IPS-NIHi7 (cell line): ENCODE results near the gene GJC1.

Experiments used
- DNase-seq: peaks from one replicate; pipeline ENCODE4 v3.0.0; 2012; ENCODE audit warnings: mixed read lengths; ENCODE audit errors: extremely low spot score

The GJC1 gene

DNA sequence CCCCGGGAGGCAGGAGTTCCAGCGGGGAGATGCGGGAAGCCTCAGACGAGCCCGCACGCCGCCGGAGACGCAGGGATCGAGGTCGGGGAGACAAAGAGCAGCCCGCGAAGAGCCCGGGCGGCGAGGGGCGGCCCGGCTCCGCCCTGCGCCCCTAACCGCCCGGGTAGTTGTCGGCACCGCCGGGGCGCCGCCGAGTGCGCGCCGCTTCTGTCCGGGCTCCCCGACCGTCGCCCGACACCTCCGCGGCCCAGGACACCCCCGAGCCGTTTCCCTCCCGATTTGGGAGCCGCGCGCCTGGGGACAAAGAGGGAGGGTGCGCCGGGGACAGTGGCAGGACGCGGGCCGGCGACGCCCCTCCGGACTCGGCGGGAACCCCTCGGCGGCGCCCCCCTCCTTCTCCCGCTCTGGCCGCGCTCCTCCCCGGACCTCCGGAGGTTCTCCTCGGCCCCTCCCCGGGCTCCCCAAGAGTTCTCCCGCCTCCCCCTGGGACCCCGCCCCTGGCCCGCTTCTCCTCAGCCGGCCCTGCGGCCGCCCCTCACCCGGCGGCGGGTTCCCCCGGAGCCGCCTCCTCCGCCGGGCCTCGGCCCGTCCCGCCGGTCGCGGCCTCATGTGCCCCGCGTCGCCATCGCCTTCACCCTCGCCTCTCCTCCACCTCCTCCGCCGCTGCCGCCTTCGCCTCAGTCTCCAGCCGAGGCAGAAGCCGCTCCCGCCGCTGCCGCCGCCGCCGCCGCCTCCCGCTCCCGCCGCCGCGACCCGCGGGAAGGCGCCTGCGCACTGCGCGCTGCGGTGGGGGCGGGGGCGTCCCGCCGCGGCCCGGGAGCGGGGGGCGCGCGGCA lies at the start of gene GJC1:
Gene GJC1 (minus strand): TSS at position 765 of the 836 bp plus-strand sequence. CDS start 24,470 bp downstream, outside the sequence.
- peak; percentile 59 for DNase-seq

DNA sequence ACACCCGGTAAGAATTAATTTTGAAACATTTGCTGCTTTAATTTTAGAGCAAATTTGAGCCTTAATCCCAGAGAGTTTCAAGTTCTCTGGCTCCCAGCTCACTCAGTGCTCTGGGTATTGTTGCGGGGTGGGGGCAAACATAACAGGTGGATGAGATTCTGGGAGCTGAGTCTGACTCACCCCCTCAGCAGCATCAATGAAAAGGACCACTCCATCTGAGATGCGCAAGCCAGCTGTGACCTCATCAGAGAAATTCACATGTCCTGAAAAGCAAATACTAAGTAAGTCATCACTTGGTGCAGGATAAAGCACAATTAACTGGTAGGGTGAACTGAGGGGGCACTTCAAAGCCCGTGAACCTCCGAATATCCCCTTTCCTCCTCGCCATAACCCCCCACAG lies 49.3 kb upstream of the GJC1 start:
- DNase-seq = no peak

DNA sequence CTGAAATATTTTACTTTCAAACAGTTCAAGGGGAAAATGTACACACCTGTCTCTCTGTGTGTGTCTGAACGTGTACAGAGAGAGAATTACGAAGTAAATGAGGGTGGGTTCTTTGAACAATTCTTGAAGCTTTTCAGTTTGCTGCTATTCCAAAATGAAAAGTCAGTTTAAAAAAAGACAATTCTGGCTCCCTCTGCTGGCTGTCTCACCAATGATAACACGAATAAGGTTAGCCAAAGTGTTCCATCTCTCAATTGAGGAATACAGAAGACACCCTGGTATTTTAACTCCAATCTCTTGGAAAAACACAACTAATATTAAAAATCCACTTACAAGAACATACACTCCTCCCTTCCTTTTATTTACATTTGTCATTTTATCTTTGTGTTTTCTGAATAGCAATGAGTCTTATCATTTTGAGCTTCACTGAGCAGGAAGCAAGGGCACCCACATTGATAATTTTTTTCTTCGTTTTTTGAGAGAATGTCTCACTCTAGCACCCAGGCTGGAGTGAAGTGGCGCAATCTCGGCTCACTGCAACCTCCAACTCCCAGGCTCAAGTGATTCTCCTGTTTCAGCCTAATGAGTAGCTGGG lies 48.6 kb upstream of the GJC1 start:
- DNase-seq = peak; percentile 59

DNA sequence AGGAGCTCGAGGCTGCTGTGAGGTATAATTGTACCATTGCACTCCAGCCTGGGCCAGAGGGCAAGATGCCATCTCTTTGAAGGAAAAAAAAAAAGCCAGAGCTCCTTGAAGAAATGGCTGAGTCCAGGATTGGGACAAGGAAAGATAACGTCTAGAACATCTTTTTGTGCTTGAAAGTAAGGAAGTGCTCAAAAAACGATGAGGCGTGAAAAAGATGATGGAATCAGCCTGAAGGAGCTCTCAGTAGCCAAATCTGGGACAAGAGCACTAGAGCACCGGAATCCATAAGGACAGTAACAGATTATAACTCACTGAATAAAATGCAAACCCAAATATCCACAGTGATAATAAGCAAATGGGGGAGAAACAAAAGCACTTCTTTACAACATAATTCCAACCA lies 47.0 kb upstream of the GJC1 start:
- no peak for DNase-seq

DNA sequence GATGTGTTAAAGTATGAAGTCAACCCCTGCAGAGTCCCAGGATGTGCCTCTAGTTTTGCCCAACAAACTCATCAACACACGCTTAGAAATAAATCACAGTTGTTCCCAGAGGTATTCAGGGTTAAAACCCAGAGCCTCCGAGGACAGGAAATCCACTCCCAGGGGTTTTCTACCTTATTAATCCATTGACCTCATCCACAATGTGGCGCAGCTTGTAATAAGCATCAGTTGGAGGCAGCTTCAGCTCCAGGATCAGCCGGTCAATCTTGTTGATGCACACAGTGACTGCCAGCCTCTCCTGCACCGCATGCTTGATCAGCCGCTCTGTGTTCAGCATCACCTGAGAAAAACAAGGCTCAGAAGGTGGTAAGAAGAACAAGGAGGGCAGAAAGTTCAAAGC lies 45.7 kb upstream of the GJC1 start:
- DNase-seq = no peak

DNA sequence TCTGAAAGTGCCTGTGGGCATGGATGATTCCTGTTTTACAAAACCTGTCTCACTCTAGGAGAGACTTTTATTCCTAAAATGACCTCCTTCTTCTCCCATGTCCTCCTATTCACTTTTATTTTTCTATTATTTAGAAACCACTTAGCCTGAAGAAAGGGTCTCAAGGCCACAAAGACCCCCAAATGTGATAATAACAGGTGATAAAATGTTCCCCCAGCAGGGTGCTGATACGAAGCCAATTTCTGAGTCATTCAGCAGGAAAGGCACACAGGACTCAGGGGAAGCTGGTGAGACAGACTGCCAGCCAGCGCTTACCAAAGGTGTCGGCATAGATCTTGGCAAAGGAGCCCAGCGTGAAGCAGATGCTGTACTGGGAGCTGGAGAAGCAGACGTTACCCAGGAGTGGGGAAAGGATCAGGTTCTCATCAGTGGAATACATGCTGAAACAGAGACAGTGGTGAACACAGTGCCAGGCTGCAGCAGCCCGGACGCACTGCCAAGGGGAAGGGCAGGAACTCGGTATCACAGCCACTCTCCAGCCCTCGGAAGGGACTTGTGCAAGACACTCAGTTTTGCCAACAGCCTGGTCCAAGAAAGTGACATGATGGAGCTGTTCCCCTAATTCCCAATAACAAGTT lies 42.2 kb upstream of the GJC1 start:
- no peak for DNase-seq

DNA sequence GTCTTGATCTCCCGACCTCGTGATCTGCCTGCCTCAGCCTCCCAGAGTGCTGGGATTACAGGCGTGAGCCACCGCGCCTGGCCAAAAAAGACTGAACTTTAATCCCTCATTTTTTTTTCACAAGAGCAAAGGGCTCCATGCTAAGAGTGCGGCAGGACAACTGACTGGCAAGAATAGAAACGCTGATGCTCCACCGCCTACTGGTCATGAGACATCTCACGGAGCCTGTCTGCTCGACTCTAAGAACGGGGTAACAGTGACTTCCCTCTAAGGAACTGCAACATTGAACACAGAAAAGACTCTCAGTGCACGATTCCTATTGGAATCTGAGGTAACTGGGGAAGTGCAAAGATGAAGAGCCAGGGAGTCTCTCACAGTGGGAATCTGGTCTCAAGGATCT lies 41.5 kb upstream of the GJC1 start:
- DNase-seq = no peak

DNA sequence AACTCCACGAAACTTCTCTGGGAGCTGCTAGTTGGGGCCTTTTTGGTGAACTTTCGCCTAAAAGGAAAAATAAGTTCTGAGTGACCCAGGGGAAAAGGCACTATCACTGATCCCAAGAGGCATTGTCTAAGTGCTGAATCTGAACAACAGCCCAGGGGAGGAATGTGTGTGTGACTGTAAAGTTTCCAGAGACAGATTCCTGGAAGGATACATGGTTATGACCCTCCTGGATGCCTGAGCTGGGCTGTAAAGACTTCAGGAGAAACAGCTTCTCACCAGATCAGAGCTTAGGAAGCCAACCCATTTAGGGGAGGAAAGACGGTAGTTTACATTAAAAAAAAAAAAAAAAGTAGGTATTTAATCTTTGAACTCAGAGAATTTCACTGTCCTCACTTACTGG lies 37.8 kb upstream of the GJC1 start:
- DNase-seq = no peak

DNA sequence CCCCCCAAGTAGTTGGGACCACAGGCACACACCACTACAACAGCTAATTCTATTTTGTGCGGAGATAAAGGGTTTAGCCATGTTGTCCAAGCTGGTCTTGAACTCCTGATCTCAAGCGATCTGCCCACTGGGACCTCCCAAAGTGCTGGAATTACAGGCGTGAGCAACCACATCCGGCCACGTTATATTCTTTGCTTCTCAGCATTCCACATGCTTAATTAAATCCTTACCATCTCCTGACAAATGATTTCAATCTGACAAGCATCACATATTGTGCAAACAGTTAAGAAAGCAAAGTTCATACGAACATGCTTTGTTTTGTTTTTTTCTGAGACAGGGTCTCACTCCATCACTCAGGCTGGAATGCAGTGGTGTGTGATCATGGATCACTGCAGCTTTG lies 35.8 kb upstream of the GJC1 start:
- DNase-seq = no peak

DNA sequence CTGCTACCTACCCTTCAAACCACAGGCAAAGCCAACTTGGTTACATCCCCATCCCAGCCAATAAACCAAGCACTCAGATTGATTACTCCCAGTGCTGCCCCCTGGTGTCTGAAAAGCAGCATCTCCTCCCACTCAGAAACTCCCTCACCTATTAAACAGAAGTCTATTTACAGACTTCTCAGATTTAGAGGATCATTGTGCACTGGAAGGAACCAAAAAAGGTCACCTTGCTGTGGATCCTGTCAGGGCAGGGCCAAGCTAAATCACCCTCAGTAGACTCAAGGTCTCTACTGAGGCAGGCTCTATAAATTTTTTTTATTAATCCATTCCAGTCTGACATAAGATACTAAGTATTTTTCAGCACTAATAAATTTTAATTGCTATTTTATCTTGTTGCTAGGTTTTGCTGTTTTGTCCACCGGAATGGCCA lies 35.2 kb upstream of the GJC1 start:
- peak; percentile 88 for DNase-seq

DNA sequence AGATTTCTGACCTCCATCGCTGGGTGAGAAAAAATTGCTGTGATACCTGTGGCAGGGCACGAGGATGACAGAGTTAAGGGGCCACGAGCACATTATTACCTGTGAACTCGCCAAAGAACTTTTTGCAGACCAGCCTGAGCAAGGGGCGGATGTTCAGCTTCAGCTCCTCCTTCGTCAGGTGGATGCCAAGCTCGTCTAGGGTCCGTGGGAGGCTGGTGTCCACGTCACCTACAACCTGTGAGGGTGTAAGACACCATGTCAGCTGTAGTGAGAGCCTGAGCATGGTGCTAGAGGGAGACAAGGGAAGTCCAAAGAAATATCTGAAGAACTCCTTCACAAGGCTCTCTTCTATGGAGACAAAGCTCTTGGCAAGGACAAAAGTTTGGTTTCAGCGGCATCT lies 34.7 kb upstream of the GJC1 start:
- DNase-seq = no peak

DNA sequence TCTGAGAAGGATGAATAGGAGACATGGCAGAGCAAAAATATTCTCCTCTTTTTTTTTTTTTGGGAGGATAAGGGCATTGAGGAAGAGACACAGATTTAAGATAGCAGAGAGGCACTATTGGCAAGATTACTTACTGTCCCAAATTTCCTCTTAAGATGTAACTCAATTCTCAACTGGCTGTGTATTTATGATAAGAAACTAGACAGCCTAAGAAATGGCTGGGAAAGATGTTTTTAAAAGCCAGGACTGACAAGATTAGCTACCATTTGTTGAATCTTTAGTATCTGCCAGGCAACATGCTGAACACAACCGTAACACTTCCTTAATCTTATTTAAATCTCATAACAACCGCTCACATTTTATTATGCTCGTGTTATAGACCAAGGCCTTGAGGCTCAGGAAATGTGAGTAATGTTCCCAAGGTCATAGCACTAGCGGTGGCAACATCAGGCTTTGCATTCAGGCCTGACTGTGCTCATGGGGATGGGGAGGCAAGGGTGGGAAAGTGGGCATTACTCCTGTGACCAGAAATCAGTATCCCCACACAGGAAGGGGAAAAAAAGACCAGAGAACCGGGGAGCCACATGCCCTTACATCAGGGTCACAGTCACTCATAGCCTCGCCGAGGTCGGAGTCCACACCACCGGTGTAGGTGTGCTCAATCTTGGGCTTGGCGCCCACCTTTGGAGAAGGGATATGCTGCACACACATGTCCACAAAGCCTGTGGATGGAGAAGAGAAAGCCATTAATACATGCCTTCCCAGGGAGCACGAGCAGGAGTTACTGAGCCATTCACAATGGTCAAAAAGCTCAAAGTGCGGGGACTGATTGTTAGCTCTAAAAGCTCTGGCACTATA lies 33.2 kb upstream of the GJC1 start:
- DNase-seq = no peak

DNA sequence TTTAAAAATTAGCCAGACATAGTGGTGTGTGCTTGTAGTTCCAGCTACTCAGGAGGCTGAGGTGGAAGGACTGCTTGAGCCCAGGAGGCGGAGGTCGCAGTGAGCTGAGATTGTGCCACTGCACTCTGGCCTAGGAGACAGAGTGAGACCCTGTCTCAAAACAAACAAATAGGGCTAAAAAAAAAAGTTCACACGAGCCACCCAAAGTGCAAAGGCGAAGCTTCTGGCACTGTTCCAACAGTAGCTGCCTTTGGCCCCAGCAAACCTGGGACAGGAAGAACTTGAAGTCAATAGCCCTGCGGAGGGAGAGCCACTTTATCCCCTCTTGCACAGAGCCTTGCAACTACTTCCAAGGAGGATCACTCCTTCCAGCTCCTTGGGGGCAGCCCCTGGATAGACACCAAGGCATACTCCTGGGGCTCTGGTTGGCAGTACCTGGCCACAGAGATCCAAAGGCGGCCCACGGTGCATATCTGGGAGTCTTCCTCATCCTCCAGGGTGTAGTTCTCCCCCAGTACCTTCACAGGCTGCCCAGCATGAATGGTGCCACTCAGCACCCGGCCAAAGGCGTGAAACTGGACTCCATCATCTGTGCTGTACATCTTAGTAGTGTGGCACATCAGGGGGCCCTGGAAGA lies 32.3 kb upstream of the GJC1 start:
- no peak for DNase-seq

DNA sequence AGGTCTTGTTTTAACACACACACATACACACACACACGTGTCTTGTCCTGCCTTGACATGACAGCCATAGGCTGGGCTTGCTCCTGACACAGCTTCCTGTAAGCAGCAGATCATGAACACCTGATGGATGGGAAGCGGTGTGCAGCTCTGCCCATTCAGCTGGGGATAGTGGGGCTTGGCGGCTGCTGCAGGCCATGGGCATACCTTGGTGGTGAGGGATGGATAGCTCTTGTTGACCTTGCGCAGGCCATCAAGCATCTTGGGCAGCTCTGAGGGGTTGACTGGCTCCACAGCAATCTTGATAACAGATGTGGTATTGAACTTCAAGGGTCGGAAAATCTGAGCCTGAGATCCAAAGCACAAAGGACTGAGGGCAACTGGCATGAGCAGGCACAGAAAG lies 29.6 kb upstream of the GJC1 start:
- no peak for DNase-seq

DNA sequence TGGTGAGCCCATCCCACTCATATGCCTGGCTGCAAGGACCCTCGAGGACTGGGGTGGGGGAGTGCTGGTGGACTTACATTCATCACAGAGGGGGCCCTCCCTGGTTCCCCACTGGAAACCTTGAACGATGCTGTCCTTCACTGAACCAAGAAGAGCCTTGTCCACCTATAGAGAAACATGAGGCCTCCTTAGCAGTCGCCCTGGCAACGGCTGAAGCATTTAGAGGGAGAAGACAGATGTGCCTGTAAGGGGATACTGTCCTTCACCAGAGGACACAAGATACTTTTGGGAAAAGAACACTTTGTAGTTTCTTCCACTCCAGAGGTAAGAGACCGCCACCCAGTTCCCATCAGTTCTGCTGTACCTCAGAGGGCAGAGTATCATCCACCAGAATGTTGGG lies 24.1 kb upstream of the GJC1 start:
- DNase-seq = no peak

DNA sequence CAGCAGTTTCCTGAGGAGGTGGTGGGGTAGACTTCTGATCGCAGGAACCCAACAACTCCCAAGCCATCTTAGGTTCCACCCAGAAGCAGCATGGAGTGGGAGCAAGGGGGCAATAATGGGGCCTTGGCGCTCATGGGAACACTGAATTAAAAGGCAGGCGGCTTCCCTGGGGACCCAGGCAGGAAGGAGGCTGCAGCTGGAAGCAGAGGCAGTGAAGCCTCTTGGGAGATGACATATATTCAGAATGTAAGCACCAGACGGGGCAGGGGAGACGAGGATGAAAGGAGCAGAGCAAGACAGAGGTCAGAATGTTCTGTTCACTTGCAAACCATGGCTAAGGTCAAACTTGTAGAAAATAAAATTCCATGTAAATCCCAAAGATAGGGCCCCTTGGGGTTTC lies 20.5 kb upstream of the GJC1 start:
- DNase-seq = no peak

DNA sequence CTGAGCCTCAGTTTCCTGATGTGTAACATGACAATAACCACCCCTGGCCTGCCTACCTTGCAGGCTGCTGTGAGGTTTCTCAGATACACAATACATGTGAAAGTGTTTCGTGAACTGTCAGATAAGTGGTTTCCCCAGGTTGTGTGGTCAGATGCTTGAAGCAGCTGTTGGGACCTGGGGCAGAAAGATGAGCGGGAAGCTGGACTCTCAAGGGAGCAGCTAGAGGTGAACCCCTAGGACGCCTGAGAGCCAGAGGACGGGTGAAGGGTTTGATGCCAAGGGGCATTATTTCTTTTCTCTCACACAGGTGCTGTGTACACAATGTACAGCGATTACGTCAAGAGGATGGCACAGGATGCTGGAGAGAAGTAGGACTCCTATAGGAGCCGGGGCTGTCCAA lies 19.9 kb upstream of the GJC1 start:
- DNase-seq = no peak

DNA sequence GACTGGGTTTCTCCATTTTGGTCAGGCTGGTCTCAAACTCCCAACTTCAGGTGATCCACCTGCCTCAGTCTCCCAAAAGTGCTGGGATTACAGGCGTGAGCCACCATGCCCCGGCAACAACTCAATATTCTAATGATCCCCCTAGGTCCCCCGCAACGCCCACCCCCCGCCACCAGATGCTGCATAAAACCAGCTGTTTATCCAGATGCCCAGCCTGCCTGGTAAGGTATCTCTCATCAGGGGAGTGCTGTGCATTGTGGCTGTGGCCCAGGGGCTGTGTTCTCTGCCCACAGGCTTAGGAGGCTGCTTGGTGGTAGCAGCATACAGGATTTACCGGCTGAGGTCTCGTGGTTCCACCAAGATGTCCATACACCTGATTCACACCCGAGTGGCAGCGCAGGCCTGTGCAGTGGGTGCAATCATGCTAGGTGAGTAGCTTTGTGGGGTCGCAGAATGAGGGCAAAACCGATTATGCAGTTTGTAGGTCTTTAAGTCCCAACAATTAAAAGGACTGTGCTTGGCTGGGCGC lies 18.9 kb upstream of the GJC1 start:
- DNase-seq = no peak

DNA sequence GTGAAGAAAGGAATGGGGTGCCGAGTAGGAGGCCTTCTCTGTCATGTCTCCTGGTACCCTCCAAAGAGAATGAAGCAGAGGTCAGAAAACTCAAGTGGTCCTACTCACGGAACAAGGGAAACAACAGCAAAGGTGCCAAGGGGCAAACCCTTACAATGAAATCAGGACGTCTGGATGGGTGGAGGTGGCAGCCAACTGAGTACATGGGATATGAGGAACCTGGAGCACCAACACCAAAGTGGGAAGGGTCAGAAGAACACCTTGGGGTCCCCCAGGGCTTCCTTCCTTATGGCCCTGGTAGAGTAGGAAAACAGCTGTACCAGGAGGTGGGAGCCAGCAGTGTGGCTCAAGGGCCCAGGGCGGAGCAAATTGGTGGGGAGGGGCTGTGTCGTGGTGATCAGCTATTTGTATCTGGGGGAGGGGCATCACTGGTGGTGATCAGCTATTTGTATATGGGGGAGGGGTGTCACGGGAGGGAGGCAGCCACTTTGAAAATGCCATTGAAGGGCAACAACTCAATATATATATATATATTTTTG lies 18.2 kb upstream of the GJC1 start:
- DNase-seq = peak; percentile 38

DNA sequence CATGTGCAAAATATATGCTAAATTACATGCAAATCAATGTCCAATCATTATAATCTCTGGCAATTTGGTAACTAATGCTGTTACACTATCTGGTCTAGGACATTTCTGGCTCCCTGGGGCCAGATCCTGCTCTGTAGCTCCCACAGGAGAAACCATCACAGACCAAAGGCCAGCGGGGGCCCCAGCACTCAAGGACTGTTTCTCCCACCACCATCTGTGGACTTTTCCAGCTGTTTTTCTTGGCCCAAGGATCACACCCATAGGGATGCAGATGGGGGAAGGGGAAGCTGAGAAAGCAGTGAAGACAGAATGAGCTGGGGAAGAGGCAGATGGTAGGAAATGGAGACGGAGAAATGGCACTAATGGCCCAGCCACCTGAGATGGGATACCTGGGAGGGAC lies 17.5 kb upstream of the GJC1 start, which contains the start of gene HIGD1B:
Gene HIGD1B (plus strand): TSS at position 298 of the 400 bp plus-strand sequence. CDS start 270 bp downstream, outside the sequence.
- no peak for DNase-seq

DNA sequence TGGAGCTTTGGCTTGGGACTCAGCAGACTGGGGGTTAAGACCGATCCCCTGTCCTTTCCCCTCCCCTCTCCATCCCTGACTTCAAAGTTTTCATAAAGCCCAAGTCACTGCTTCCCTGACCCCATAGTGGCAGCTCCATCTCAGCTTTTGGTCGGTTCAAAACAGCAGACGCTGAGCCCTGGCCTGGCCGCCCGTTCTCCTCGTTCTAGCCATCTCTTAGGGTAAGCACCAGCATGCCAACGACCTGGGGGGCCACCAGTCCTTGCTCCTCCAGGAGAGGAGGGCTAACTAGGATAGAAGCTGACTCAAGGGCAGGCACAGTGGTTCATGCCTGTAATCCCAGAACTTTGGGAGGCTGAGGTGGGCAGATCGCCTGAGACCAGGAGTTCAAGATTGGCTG lies 16.1 kb upstream of the GJC1 start:
- DNase-seq = no peak
